Transverse colon (tissue), 4 donors: Measurements from ENCODE around the gene PDE8B. TPM values are rescaled to one million over a fixed set of nuclear protein-coding genes. Genes with fewer than 3 reads are reported as not detected.

Experiments
- DNase-seq: peaks from one replicate; pipeline ENCODE4 v3.0.0-alpha.2; 2019
- H3K27ac ChIP-seq, 4 donors: fragments of 200-600 bp; sonication (generic); 2 replicates each; pipeline ENCODE4 v1.5.1; 2016 to 2018; ENCODE audit warnings: inconsistent platforms in 4 of 4
- H3K27me3 ChIP-seq: fragments of 200-600 bp; sonication (generic); 2 replicates; pipeline ENCODE4 v1.5.1; 2017; ENCODE audit warnings: inconsistent platforms
- H3K36me3 ChIP-seq, 4 donors: fragments of 200-600 bp; sonication (generic); 2 replicates each; pipeline ENCODE4 v1.5.1; 2017 to 2019; ENCODE audit warnings: inconsistent platforms in 4 of 4
- H3K4me1 ChIP-seq, 4 donors: fragments of 200-600 bp; sonication (generic); 2 replicates each; pipeline ENCODE4 v1.5.1; 2017 to 2020; ENCODE audit warnings: inconsistent platforms in 4 of 4
- H3K4me3 ChIP-seq, 4 donors: fragments of 200-600 bp; sonication (generic); 1 replicate in 1 of 4; 2 replicates in 3 of 4; pipeline versions ENCODE4 v1.5.1 to v1.6.1; 2017 to 2019; ENCODE audit warnings: inconsistent platforms in 4 of 4
- H3K9me3 ChIP-seq, 2 donors: fragments of 200-600 bp; sonication (generic); 2 replicates each; pipeline ENCODE4 v1.5.1; 2017 to 2019; ENCODE audit warnings: inconsistent platforms in 2 of 2
- CTCF ChIP-seq, 5 experiments: fragments of 200-600 bp in 3 of 5; fragments of 450-650 bp in 2 of 5; sonication (generic) in 3 of 5; IDR thresholded peaks; 1 replicate in 2 of 5; 2 replicates in 3 of 5; pipeline ENCODE4 v1.5.1; 2016 to 2017; ENCODE audit warnings: antibody characterized with exemption in 5 of 5, inconsistent platforms in 3 of 5, mild to moderate bottlenecking in 2 of 5, moderate library complexity in 1 of 5
- EP300 ChIP-seq: sonication (generic); formaldehyde crosslinking; IDR thresholded peaks from one replicate; pipeline ENCODE4 v1.6.1; 2017; ENCODE audit warnings: antibody characterized with exemption, low read depth
- POLR2A ChIP-seq: fragments of 450-650 bp; IDR thresholded peaks from one replicate; pipeline ENCODE4 v1.6.1; 2016; ENCODE audit warnings: antibody characterized with exemption, mild to moderate bottlenecking, moderate library complexity
- POLR2AphosphoS5 ChIP-seq, 3 donors: sonication (generic); formaldehyde crosslinking; IDR thresholded peaks; one replicate each; pipeline ENCODE4 v1.6.1; 2016; ENCODE audit warnings: antibody characterized with exemption in 3 of 3
- WGBS, 2 donors: methylation state at CpG; one replicate each; pipeline ENCODE4 v1.1.5; 2018; ENCODE audit warnings: low coverage in 1 of 2; 5-methylcytosine and 5-hydroxymethylcytosine counted together
- in situ Hi-C, 4 donors: fragments of 200-750 bp; cut with MboI; loops; one replicate each; pipeline versions ENCODE4 v1.15.0 to v1.15.1; 2017; ENCODE audit warnings: low sequenced_read_pairs in 3 of 4, low pct_ligation_motif_present in 1 of 4, low pct_unique_long_range_greater_than_20kb in 1 of 4
- intact Hi-C: fragments of 100-400 bp; cut with DNase I; formaldehyde crosslinking; loops from one replicate; pipeline ENCODE4 v1.15.1; 2023; ENCODE audit warnings: low total_unique reads
- total RNA-seq, 4 donors: library from RNA; depleted of rRNA; stranded (reverse); fragments of >200 nt; gene quantifications; one replicate each; pipeline ENCODE4 v1.1.0, GENCODE V29; 2016

PDE8B gene
- total RNA-seq, 4 donors from 2014 or later: 0.40 to 22.4 (median 1.2) TPM

GRCh38 chr5:77390795-77391194 is 180.3 kb downstream of the PDE8B start:
- DNase-seq: no peak
- intact Hi-C loops (no loop called here), in situ Hi-C loops (no loop called here)
- peaks cover 0 to 16% (median 0%) of the 10 kb centered on the region in 4 donors for H3K4me1 ChIP-seq
- TF ChIP-seq EP300: no peak
- no peak for TF ChIP-seq POLR2A
- no peak for TF ChIP-seq POLR2AphosphoS5 (IDR thresholded peaks at IDR 0.05)
- TF ChIP-seq CTCF (IDR thresholded peaks at IDR 0.05): no peak
- no peaks in the 10 kb centered on the region for H3K36me3 ChIP-seq
- no peak overlapping the region for H3K4me3 ChIP-seq
- H3K27ac ChIP-seq: peak overlapping the region in 1 of 4 donors; percentile 58
- H3K27me3 ChIP-seq: no peaks in the 10 kb centered on the region
- WGBS, 2 donors: 75% methylated on average over 2 of the region's 2 CpGs; no CpG with 5 or more reads in 1 of the 2 donors
- no peaks in the 10 kb centered on the region for H3K9me3 ChIP-seq

GRCh38 chr5:77391240-77391765 is 180.8 kb downstream of the PDE8B start:
- intact Hi-C loops: no loop called here
- no peaks in the 10 kb centered on the region for H3K9me3 ChIP-seq
- DNase-seq: no peak
- H3K36me3 ChIP-seq: no peaks in the 10 kb centered on the region
- no peaks in the 10 kb centered on the region for H3K27me3 ChIP-seq
- H3K4me1 ChIP-seq: peaks cover 0 to 16% (median 0%) of the 10 kb centered on the region in 4 donors
- H3K27ac ChIP-seq: no peak overlapping the region
- in situ Hi-C loops: no loop called here
- no peak overlapping the region for H3K4me3 ChIP-seq
- WGBS, 2 donors: 82 to 92% methylated on average over 5 to 10 of the region's 10 CpGs
- TF ChIP-seq EP300: no peak
- TF ChIP-seq POLR2AphosphoS5 (IDR thresholded peaks at IDR 0.05): no peak
- no peak for TF ChIP-seq CTCF (IDR thresholded peaks at IDR 0.05)
- TF ChIP-seq POLR2A: no peak

GRCh38 chr5:77394064-77394715 is 183.7 kb downstream of the PDE8B start:
- DNase-seq: no peak
- no peaks in the 10 kb centered on the region for H3K36me3 ChIP-seq
- intact Hi-C loops: no loop called here
- no peaks in the 10 kb centered on the region for H3K9me3 ChIP-seq
- in situ Hi-C loops: no loop called here
- no peak overlapping the region for H3K4me3 ChIP-seq
- H3K27ac ChIP-seq: no peak overlapping the region
- TF ChIP-seq POLR2AphosphoS5 (IDR thresholded peaks at IDR 0.05) (no peak), POLR2A (no peak), EP300 (no peak), CTCF (IDR thresholded peaks at IDR 0.05) (no peak)
- no peaks in the 10 kb centered on the region for H3K27me3 ChIP-seq
- H3K4me1 ChIP-seq: peaks cover 0 to 15% (median 0%) of the 10 kb centered on the region in 4 donors
- 42 to 68% methylated on average over 2 to 3 of the region's 3 CpGs for WGBS, 2 donors

- in situ Hi-C loops: no loop called here
Observed at GRCh38 chr5:77396017-77396416, 185.5 kb downstream of the PDE8B start.

More at GRCh38 chr5:77396017-77396416, 185.5 kb downstream of the PDE8B start:
- intact Hi-C loops: no loop called here
- H3K9me3 ChIP-seq: no peaks in the 10 kb centered on the region
- no peaks in the 10 kb centered on the region for H3K36me3 ChIP-seq
- H3K27ac ChIP-seq: no peak overlapping the region
- no peaks in the 10 kb centered on the region for H3K27me3 ChIP-seq
- WGBS, 2 donors: 81% methylated on average over 1 of the region's 1 CpG; no CpG with 5 or more reads in 1 of the 2 donors
- TF ChIP-seq POLR2AphosphoS5 (IDR thresholded peaks at IDR 0.05): no peak
- TF ChIP-seq CTCF (IDR thresholded peaks at IDR 0.05): no peak
- no peak for TF ChIP-seq POLR2A
- TF ChIP-seq EP300: no peak
- DNase-seq: no peak
- H3K4me3 ChIP-seq: no peak overlapping the region
- no peaks in the 10 kb centered on the region for H3K4me1 ChIP-seq
